ENCODE data around the gene MGMT.

- TF ChIP-seq CTCF (IDR thresholded peaks at IDR 0.05; ENCODE audit: borderline replicate concordance, extremely low read depth, low read length, poor library complexity, severe bottlenecking) (no peak), EZH2 (IDR thresholded peaks at IDR 0.05; ENCODE audit: borderline replicate concordance, low read depth, low read length, severe bottlenecking) (no peak)
These were observed 71.2 kb downstream of the MGMT start for GRCh38 chr10:129538236-129538635.
